A549 treated with DMSO at 1 μM for 4 hours (cell line): ENCODE results near the gene STX2. TPM values are rescaled to one million over a fixed set of nuclear protein-coding genes. Genes with fewer than 3 reads are reported as not detected.

Experiments
- total RNA-seq: library from RNA; stranded (reverse); fragments of 200-300 nt; extraction: Qiagen RNA extraction; gene quantifications from 5 replicates; pipeline ENCODE4 v1.2.3, GENCODE V29; 2022; ENCODE audit warnings: low read depth

The STX2 gene
- 17.6 to 24.6 TPM (median 23.4 TPM) in 5 replicates for total RNA-seq

DNA sequence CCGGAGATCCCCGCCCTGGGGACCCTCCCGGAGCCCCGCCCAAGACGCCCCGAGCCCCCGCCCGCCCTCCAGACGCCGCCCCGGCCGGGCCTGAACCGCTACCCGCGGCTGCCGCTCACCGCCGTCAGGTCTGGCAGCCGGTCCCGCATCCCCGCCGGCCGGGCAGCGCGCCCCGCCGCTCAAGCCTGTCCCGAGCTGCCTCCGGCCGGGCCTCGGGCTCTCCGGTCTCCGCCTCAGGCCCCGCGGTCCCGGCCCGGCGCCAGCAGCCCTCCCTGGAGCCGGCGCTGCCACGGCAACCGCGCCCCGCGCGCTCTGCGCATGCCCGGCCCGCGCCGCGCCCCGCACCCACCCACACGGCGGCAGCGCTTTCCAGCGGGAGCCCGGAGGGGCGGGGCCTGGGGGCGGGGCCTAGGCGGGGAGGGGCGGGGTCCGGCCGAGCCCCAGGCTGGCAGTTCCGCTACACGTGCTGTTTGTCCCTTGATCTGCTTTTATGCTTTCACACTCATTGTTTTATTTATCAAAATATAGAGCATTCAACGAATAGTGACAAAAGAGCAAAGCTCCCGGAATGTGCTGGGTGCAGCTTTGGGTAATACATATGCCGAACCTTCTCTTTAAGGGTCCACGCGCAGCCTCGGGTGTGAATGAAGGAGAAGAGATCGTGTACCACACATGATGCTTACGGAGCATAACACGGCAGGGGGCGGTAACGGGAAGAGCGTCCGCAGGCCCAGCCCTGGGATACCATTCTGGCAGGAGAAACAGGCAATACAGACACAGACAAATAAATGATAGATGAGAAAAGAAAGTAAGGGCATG lies at the start of gene STX2:
STX2 (minus strand) TSS at position 300 of the 819 bp plus-strand sequence; CDS start at position 149, 151 bp downstream.

DNA sequence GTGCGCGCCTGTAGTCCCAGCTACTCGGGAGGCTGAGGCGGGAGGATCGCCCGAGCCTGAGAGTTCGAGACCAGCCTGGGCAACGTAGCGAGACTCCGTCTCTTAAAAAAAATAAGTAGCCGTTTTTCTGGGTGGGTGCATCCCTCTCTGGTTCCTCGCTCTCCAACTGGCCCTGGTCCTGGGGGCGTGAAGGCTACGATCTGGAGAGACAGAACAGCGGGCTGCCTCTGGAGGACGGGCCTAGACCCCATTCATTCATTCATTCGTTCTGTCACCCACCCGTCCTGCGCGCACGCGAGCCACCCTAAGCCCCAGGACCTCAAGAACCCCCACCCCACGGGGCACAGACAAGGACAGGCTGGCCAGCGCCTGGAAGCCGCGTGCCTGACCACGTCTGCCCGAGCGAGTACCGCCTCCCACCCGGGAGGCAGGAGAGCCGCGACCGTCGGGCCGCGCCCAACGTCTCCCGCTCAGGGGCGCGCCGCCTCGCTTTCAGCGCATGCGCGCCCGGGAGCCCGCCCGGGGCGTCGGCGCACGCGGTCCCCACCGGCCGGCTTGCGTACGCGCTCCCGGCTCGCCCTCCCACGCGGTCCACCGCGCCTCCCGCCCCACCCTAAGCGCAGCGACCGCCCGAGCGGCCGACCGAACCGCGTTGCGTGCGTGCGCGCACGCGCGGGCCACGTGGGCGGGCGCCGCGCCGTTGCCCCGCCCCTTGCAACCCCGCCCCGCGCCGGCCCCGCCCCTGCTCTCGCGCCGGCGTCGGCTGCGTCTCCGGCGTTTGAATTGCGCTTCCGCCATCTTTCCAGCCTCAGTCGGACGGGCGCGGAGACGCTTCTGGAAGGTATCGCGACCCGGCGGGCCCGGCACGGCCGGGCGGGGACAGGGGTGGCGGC lies 32.5 kb upstream of the STX2 start, which contains the start of gene RAN:
RAN (plus strand) TSS at position 781 of the 893 bp plus-strand sequence. CDS start 528 bp downstream, outside the sequence.

Other genes with a start within 250 kb of the STX2 start
- gene RIMBP2, start 123.0 kb downstream of the STX2 start, total RNA-seq: not detected in 5 replicates
- 1,547 to 1,798 TPM (median 1,768 TPM) in 5 replicates for gene RAN, start 32.8 kb upstream of the STX2 start, total RNA-seq
- gene ADGRD1, start 114.7 kb upstream of the STX2 start, total RNA-seq: 0.25 to 0.71 TPM (median 0.36 TPM) in 5 replicates